ENCODE data around the gene ERP29.
"Not testable (repeated sequence)": the region's sequence is repeated elsewhere in the genome, so short reads cannot be mapped to it uniquely, and the experiment has no call there.

ERP29 gene

DNA sequence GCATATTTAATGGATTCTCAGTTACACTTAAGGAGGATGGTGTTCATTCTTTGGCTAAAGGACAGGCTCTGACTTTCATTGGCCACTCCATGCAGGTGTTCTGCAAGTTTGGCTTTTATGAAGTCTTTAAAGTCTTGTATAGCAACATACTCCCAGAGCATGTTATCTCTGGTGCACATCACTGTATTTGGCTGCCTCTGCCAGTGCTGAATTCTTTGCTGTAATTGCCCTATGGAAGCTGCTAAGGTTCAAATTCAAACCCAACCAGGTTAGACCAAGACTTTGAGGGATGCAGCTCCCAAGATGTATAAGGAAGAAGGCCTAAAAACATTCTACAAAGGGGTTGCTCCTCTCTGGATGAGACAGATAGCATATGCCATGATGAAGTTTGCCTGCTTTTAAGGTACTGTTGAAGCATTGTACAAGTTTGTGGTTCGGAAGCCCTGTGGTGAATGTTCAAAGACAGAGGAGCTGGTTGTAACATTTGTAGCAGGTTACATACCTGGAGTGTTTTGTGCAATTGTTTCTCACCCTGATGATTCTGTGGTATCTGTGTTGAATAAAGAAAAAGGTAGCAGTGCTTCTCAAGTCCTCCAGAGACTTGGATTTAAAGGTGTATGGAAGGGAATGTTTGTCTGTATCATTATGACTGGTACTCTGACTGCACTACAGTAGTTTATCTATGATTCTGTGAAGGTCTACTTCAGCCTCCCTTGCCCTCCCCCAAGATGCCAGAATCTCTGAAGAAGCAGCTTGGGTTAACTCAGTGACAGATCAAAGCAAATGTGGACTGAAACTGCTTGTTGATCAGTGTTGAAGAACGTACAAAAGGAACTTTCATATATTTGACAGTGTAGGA lies 19.7 kb upstream of the ERP29 start:
- in situ Hi-C loops (cut with MboI; ENCODE audit: low sequenced_read_pairs, unreplicated experiment), result no loop called here
- TF ChIP-seq CTCF (IDR thresholded peaks at IDR 0.05; ENCODE audit: borderline replicate concordance, control extremely low read depth, extremely low read depth, insufficient read depth, missing control alignments), result no peak
- no peak for DNase-seq (ENCODE audit: low spot score)

DNA sequence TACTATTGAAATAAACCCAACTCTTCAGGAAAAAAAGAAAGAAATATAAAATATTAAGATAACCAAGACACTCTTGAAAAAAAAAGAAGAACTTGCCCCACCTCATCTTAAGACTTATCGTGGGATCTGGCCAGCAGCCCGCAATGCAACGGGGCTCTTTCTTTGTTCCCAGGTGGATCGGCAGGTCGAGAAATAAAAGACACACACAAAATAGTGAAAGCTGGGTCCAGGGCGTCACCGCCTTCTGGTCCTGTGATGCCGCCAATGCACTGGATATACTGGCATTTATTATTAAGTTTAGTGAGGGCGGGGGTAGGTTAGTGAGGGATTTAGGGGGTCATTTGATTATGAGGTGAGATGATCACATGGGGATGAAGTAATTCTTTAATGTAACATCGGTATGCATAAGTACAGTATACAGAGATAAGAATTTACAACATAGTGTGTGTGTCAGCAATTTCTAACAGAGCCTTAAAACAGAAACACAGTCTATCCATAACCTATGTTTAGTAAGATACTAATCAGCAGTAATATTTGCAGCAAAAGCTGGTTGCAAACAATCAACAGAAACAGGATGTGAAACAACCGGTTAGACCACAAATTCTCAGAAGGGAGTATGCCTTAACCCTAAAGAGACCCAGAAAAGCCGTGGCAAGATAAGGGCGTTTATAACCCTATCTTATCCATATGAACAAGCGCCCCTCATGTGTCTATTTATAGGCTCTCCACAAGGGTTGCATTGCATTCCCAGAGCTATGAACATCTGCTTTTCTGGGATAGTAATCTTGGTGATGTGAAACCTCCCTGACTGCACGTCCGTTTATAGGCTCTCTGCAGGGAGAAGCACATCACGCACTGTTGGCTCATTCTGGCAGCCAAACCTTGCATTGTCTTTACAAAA lies 18.8 kb upstream of the ERP29 start:
- peak; percentile 41 for DNase-seq (ENCODE audit: low spot score)
- in situ Hi-C loops (cut with MboI; ENCODE audit: low sequenced_read_pairs, unreplicated experiment), result not testable (repeated sequence)

GRCh38 chr12:111995782-111996480 lies 17.3 kb upstream of the ERP29 start:
- DNase-seq (ENCODE audit: low spot score), result no peak
- TF ChIP-seq CTCF (IDR thresholded peaks at IDR 0.05; ENCODE audit: borderline replicate concordance, control extremely low read depth, extremely low read depth, insufficient read depth, missing control alignments), result no peak
- in situ Hi-C loops (cut with MboI; ENCODE audit: low sequenced_read_pairs, unreplicated experiment), result no loop called here

GRCh38 chr12:111997300-111997699 lies 15.9 kb upstream of the ERP29 start:
- no peak for TF ChIP-seq CTCF (IDR thresholded peaks at IDR 0.05; ENCODE audit: borderline replicate concordance, control extremely low read depth, extremely low read depth, insufficient read depth, missing control alignments)
- DNase-seq (ENCODE audit: low spot score), result no peak
- in situ Hi-C loops (cut with MboI; ENCODE audit: low sequenced_read_pairs, unreplicated experiment), result no loop called here

DNA sequence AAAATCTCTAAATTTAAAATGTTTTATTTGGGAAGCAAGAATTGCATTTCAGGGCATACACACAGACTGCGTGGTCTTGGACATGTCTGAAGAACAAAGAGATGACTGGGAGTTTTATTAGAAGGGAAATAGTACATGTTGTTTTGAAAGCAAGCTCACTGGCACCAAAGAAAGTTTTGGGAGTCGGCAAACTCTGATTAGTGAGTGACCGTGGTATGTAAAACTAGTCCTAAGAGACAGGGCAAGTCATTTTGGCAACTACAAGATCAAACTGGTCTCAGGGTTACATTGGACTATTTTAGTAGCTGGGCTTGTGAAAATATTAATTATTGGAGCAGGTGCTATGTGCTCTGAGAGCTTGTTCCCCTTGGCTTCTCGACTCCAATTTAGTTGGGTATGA lies 15.2 kb upstream of the ERP29 start:
- no peak for DNase-seq (ENCODE audit: low spot score)
- in situ Hi-C loops (cut with MboI; ENCODE audit: low sequenced_read_pairs, unreplicated experiment), result no loop called here
- TF ChIP-seq CTCF (IDR thresholded peaks at IDR 0.05; ENCODE audit: borderline replicate concordance, control extremely low read depth, extremely low read depth, insufficient read depth, missing control alignments), result no peak

DNA sequence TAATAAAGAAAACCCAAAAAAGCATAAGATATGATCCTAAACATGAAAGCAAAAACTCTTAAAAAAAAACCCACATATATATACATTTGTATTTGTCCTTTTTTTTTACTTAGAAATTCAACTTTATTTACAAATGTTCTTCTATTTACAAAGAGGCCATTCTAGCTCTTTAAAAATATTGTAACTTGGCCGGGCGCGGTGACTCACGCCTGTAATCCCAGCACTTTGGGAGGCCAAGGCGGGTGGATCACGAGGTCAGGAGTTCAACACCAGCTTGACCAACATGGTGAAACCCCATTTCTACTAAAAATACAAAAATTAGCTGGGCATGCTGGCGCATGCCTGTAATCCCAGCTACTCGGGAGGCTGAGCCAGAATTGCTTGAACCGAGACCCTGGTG lies 14.1 kb upstream of the ERP29 start:
- in situ Hi-C loops (cut with MboI; ENCODE audit: low sequenced_read_pairs, unreplicated experiment); DNase-seq (ENCODE audit: low spot score): not testable (repeated sequence)

- TF ChIP-seq CTCF (IDR thresholded peaks at IDR 0.05; ENCODE audit: borderline replicate concordance, control extremely low read depth, extremely low read depth, insufficient read depth, missing control alignments), result no peak
- DNase-seq (ENCODE audit: low spot score), result no peak
- in situ Hi-C loops (cut with MboI; ENCODE audit: low sequenced_read_pairs, unreplicated experiment), result no loop called here
These were observed 12.4 kb upstream of the ERP29 start for GRCh38 chr12:112000820-112001219.
